ENCODE results near the gene GPR143.

DNA sequence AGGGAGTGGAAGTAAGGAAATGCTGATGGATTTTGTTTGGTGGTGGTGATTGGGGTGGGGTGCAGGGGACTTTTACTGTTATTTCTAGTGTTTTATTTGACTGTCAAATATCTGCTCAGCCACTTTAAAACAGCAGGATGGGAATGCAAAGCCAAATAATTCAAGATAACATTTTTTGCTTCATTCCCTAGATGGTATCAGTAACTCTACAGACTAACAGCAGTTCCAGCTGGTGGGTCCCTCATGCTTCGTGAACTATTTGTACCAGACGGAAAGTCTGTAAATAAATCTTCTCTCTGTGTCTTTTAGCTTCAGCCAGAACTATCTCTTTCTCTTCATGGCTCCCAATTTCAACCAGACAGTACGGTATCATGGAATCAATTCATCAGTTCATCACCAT, 27.5 kb downstream of the GPR143 start:
- TF ChIP-seq POLR2AphosphoS5 (IDR thresholded peaks at IDR 0.05; ENCODE audit: insufficient read depth in 1 of 2, low read depth in 1 of 2), result no peak
- TF ChIP-seq, protein P1, sequence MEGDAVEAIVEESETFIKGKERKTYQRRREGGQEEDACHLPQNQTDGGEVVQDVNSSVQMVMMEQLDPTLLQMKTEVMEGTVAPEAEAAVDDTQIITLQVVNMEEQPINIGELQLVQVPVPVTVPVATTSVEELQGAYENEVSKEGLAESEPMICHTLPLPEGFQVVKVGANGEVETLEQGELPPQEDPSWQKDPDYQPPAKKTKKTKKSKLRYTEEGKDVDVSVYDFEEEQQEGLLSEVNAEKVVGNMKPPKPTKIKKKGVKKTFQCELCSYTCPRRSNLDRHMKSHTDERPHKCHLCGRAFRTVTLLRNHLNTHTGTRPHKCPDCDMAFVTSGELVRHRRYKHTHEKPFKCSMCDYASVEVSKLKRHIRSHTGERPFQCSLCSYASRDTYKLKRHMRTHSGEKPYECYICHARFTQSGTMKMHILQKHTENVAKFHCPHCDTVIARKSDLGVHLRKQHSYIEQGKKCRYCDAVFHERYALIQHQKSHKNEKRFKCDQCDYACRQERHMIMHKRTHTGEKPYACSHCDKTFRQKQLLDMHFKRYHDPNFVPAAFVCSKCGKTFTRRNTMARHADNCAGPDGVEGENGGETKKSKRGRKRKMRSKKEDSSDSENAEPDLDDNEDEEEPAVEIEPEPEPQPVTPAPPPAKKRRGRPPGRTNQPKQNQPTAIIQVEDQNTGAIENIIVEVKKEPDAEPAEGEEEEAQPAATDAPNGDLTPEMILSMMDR (IDR thresholded peaks at IDR 0.05), result no peak
